Middle frontal gyrus (tissue), 1 donor: ENCODE measurements around the gene FDXACB1.

Source experiments
- DNase-seq: peaks from one replicate; pipeline ENCODE4 v3.0.0-alpha.2; 2015; ENCODE audit warnings: low spot score; ENCODE audit errors: extremely low spot score

FDXACB1 gene

GRCh38 chr11:111878849-111879636 lies at the start of gene FDXACB1, which contains the start of gene CFAP68:
Gene FDXACB1 (minus strand): TSS chr11:111879165. CDS start chr11:111879132, 33 bp downstream.
Gene CFAP68 (plus strand): TSS chr11:111879541. CDS start chr11:111879561, 20 bp downstream.
- peak; percentile 98 for DNase-seq

- DNase-seq = peak; percentile 94
Measured at GRCh38 chr11:111926505-111927391, 47.8 kb upstream of the FDXACB1 start.

GRCh38 chr11:111925953-111926352 lies 47.0 kb upstream of the FDXACB1 start:
- no peak for DNase-seq

GRCh38 chr11:111923951-111924350 lies 45.0 kb upstream of the FDXACB1 start:
- DNase-seq = no peak

- no peak for DNase-seq
Measured at GRCh38 chr11:111923351-111923788, 44.4 kb upstream of the FDXACB1 start.

GRCh38 chr11:111922803-111923202 lies 43.8 kb upstream of the FDXACB1 start:
- DNase-seq = no peak

GRCh38 chr11:111921541-111922230 lies 42.7 kb upstream of the FDXACB1 start:
- no peak for DNase-seq

- DNase-seq = no peak
Measured at GRCh38 chr11:111920908-111921307, 41.9 kb upstream of the FDXACB1 start.

- no peak for DNase-seq
Measured at GRCh38 chr11:111918390-111919256, 39.7 kb upstream of the FDXACB1 start, which contains the start of gene C11orf52. Gene C11orf52 (plus strand): TSS chr11:111918913. CDS start chr11:111918973, 60 bp downstream.

GRCh38 chr11:111917788-111918187 lies 38.8 kb upstream of the FDXACB1 start:
- DNase-seq = no peak

- DNase-seq = no peak
Measured at GRCh38 chr11:111917312-111917711, 38.3 kb upstream of the FDXACB1 start.

GRCh38 chr11:111916768-111917167 lies 37.8 kb upstream of the FDXACB1 start:
- DNase-seq = no peak

- DNase-seq = peak; percentile 63
Measured at GRCh38 chr11:111913997-111914396, 35.0 kb upstream of the FDXACB1 start.

GRCh38 chr11:111913031-111913861 lies 34.3 kb upstream of the FDXACB1 start:
- DNase-seq = no peak

GRCh38 chr11:111912535-111912934 lies 33.6 kb upstream of the FDXACB1 start, which contains the start of gene HSPB2:
Gene HSPB2 (plus strand): TSS chr11:111912734. CDS start chr11:111912830, 96 bp downstream.
- DNase-seq = no peak

- DNase-seq = peak; percentile 78
Measured at GRCh38 chr11:111911563-111912401, 32.8 kb upstream of the FDXACB1 start, which contains the start of gene CRYAB. Gene CRYAB (minus strand): TSS chr11:111911770. CDS start chr11:111911724, 46 bp downstream.

- peak; percentile 82 for DNase-seq
Measured at GRCh38 chr11:111910676-111911562, 32.0 kb upstream of the FDXACB1 start.
